SK-N-MC (cell line): ENCODE results near the gene SLC17A3.

Experiments used
- EZH2 ChIP-seq: fragments of 200-600 bp; sonication (generic); IDR thresholded peaks from one replicate; pipeline ENCODE4 v1.6.1; 2017; ENCODE audit warnings: antibody characterized with exemption
- FOXP2 ChIP-seq: optimal IDR thresholded peaks from 2 replicates; pipeline ENCODE3; 2011; ENCODE audit warnings: mild to moderate bottlenecking, moderate library complexity; ENCODE audit not compliant: insufficient read depth; ENCODE audit errors: extremely low read length, control extremely low read depth
- POLR2AphosphoS5 ChIP-seq: IDR thresholded peaks from 2 replicates; pipeline ENCODE4 v1.6.1; 2012; ENCODE audit warnings: mild to moderate bottlenecking, low read depth, low read length, borderline replicate concordance

- TF ChIP-seq POLR2AphosphoS5, result no peak
- no peak for TF ChIP-seq EZH2
- no peak for TF ChIP-seq FOXP2
These were observed 39.1 kb downstream of the SLC17A3 start for GRCh38 chr6:25834950-25835349.
